ENCODE measurements around the gene GCLC.

DNA sequence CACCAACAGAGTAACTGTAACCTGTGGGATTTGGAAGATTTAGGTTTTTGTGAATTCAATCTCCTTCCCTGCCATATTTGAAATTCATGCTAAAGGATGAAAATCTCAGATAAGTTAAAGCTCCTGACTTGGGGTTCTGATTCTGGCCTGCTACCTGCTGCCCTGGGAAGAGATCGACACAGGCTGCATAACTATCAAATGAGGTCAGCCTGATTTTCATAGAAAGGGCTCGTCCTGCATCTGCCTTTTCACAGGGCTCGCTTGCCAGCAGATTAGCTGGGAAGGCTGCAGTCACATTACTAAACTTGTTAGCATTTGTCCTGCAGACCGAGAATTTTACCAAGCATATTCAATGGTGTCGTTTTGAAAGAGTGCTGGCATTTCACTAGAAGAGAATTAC, 14.6 kb downstream of the GCLC start:
- TF ChIP-seq, protein P1, sequence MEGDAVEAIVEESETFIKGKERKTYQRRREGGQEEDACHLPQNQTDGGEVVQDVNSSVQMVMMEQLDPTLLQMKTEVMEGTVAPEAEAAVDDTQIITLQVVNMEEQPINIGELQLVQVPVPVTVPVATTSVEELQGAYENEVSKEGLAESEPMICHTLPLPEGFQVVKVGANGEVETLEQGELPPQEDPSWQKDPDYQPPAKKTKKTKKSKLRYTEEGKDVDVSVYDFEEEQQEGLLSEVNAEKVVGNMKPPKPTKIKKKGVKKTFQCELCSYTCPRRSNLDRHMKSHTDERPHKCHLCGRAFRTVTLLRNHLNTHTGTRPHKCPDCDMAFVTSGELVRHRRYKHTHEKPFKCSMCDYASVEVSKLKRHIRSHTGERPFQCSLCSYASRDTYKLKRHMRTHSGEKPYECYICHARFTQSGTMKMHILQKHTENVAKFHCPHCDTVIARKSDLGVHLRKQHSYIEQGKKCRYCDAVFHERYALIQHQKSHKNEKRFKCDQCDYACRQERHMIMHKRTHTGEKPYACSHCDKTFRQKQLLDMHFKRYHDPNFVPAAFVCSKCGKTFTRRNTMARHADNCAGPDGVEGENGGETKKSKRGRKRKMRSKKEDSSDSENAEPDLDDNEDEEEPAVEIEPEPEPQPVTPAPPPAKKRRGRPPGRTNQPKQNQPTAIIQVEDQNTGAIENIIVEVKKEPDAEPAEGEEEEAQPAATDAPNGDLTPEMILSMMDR (conservative IDR thresholded peaks at IDR 0.05; ENCODE audit: low read depth in 2 of 2): no peak
- TF ChIP-seq EZH2phosphoT487 (IDR thresholded peaks at IDR 0.05; ENCODE audit: unreplicated experiment): no peak
- no peak for TF ChIP-seq ZNF114 (CRISPR knock-in tag; IDR thresholded peaks at IDR 0.05)
- TF ChIP-seq POLR2AphosphoS5 (IDR thresholded peaks at IDR 0.05; ENCODE audit: low read depth): no peak
- TF ChIP-seq EZH2 (IDR thresholded peaks at IDR 0.05; ENCODE audit: low read depth, unreplicated experiment): no peak
- TF ChIP-seq NANOG (IDR thresholded peaks at IDR 0.05; ENCODE audit: borderline replicate concordance): no peak
- no peak for TF ChIP-seq JUNB (IDR thresholded peaks at IDR 0.05; ENCODE audit: unreplicated experiment)
- TF ChIP-seq, protein P2, sequence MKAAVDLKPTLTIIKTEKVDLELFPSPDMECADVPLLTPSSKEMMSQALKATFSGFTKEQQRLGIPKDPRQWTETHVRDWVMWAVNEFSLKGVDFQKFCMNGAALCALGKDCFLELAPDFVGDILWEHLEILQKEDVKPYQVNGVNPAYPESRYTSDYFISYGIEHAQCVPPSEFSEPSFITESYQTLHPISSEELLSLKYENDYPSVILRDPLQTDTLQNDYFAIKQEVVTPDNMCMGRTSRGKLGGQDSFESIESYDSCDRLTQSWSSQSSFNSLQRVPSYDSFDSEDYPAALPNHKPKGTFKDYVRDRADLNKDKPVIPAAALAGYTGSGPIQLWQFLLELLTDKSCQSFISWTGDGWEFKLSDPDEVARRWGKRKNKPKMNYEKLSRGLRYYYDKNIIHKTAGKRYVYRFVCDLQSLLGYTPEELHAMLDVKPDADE (IDR thresholded peaks at IDR 0.05): no peak
- no peak for TF ChIP-seq ZNF331 (CRISPR knock-in tag; IDR thresholded peaks at IDR 0.05; ENCODE audit: low read depth)
- TF ChIP-seq, protein P3, sequence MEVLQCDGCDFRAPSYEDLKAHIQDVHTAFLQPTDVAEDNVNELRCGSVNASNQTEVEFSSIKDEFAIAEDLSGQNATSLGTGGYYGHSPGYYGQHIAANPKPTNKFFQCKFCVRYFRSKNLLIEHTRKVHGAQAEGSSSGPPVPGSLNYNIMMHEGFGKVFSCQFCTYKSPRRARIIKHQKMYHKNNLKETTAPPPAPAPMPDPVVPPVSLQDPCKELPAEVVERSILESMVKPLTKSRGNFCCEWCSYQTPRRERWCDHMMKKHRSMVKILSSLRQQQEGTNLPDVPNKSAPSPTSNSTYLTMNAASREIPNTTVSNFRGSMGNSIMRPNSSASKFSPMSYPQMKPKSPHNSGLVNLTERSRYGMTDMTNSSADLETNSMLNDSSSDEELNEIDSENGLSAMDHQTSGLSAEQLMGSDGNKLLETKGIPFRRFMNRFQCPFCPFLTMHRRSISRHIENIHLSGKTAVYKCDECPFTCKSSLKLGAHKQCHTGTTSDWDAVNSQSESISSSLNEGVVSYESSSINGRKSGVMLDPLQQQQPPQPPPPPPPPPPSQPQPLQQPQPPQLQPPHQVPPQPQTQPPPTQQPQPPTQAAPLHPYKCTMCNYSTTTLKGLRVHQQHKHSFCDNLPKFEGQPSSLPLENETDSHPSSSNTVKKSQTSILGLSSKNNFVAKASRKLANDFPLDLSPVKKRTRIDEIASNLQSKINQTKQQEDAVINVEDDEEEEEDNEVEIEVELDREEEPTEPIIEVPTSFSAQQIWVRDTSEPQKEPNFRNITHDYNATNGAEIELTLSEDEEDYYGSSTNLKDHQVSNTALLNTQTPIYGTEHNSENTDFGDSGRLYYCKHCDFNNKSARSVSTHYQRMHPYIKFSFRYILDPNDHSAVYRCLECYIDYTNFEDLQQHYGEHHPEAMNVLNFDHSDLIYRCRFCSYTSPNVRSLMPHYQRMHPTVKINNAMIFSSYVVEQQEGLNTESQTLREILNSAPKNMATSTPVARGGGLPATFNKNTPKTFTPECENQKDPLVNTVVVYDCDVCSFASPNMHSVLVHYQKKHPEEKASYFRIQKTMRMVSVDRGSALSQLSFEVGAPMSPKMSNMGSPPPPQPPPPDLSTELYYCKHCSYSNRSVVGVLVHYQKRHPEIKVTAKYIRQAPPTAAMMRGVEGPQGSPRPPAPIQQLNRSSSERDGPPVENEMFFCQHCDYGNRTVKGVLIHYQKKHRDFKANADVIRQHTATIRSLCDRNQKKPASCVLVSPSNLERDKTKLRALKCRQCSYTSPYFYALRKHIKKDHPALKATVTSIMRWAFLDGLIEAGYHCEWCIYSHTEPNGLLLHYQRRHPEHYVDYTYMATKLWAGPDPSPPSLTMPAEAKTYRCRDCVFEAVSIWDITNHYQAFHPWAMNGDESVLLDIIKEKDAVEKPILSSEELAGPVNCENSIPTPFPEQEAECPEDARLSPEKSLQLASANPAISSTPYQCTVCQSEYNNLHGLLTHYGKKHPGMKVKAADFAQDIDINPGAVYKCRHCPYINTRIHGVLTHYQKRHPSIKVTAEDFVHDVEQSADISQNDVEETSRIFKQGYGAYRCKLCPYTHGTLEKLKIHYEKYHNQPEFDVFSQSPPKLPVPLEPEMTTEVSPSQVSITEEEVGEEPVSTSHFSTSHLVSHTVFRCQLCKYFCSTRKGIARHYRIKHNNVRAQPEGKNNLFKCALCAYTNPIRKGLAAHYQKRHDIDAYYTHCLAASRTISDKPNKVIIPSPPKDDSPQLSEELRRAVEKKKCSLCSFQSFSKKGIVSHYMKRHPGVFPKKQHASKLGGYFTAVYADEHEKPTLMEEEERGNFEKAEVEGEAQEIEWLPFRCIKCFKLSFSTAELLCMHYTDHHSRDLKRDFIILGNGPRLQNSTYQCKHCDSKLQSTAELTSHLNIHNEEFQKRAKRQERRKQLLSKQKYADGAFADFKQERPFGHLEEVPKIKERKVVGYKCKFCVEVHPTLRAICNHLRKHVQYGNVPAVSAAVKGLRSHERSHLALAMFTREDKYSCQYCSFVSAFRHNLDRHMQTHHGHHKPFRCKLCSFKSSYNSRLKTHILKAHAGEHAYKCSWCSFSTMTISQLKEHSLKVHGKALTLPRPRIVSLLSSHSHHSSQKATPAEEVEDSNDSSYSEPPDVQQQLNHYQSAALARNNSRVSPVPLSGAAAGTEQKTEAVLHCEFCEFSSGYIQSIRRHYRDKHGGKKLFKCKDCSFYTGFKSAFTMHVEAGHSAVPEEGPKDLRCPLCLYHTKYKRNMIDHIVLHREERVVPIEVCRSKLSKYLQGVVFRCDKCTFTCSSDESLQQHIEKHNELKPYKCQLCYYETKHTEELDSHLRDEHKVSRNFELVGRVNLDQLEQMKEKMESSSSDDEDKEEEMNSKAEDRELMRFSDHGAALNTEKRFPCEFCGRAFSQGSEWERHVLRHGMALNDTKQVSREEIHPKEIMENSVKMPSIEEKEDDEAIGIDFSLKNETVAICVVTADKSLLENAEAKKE (CRISPR knock-in tag; IDR thresholded peaks at IDR 0.05): no peak
- TF ChIP-seq, protein P4, sequence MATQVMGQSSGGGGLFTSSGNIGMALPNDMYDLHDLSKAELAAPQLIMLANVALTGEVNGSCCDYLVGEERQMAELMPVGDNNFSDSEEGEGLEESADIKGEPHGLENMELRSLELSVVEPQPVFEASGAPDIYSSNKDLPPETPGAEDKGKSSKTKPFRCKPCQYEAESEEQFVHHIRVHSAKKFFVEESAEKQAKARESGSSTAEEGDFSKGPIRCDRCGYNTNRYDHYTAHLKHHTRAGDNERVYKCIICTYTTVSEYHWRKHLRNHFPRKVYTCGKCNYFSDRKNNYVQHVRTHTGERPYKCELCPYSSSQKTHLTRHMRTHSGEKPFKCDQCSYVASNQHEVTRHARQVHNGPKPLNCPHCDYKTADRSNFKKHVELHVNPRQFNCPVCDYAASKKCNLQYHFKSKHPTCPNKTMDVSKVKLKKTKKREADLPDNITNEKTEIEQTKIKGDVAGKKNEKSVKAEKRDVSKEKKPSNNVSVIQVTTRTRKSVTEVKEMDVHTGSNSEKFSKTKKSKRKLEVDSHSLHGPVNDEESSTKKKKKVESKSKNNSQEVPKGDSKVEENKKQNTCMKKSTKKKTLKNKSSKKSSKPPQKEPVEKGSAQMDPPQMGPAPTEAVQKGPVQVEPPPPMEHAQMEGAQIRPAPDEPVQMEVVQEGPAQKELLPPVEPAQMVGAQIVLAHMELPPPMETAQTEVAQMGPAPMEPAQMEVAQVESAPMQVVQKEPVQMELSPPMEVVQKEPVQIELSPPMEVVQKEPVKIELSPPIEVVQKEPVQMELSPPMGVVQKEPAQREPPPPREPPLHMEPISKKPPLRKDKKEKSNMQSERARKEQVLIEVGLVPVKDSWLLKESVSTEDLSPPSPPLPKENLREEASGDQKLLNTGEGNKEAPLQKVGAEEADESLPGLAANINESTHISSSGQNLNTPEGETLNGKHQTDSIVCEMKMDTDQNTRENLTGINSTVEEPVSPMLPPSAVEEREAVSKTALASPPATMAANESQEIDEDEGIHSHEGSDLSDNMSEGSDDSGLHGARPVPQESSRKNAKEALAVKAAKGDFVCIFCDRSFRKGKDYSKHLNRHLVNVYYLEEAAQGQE (IDR thresholded peaks at IDR 0.05; ENCODE audit: unreplicated experiment): no peak
